ENCODE measurements around the gene LRMDA. TPM values are rescaled to one million over a fixed set of nuclear protein-coding genes. Genes with fewer than 3 reads are reported as not detected.

Gene LRMDA
- total RNA-seq, 1 donor from 2014 or later, result not detected

- H3K9me3 Mint-ChIP-seq, result no peaks in the 10 kb centered on the region
- no peak for DNase-seq
- H3K4me1 Mint-ChIP-seq, result no peaks in the 10 kb centered on the region
- no peak overlapping the region for H3K4me3 Mint-ChIP-seq
- no peaks in the 10 kb centered on the region for H3K27me3 Mint-ChIP-seq
- intact Hi-C loops (cut with micrococcal nuclease), result no loop called here
- H3K36me3 Mint-ChIP-seq (ENCODE audit: low read depth), result no peaks in the 10 kb centered on the region
- H3K27ac Mint-ChIP-seq, result no peak overlapping the region
Measured at GRCh38 chr10:76287856-76288255, 856.4 kb downstream of the LRMDA start.

- DNase-seq, result no peak
- H3K27ac Mint-ChIP-seq, result no peak overlapping the region
- intact Hi-C loops (cut with micrococcal nuclease), result no loop called here
- no peaks in the 10 kb centered on the region for H3K9me3 Mint-ChIP-seq
- H3K36me3 Mint-ChIP-seq (ENCODE audit: low read depth), result no peaks in the 10 kb centered on the region
- H3K27me3 Mint-ChIP-seq, result no peaks in the 10 kb centered on the region
- H3K4me3 Mint-ChIP-seq, result no peak overlapping the region
- H3K4me1 Mint-ChIP-seq, result no peaks in the 10 kb centered on the region
Measured at GRCh38 chr10:76291175-76291574, 859.8 kb downstream of the LRMDA start.

- Mint-ChIP-seq H3K9me3 (no peaks in the 10 kb centered on the region), H3K36me3 (ENCODE audit: low read depth) (no peaks in the 10 kb centered on the region), H3K4me3 (no peak overlapping the region), H3K4me1 (no peaks in the 10 kb centered on the region), H3K27ac (no peak overlapping the region), H3K27me3 (no peaks in the 10 kb centered on the region)
- intact Hi-C loops (cut with micrococcal nuclease), result no loop called here
- no peak for DNase-seq
Measured at GRCh38 chr10:76291885-76292284, 860.5 kb downstream of the LRMDA start.

GRCh38 chr10:76296957-76297356 is 865.5 kb downstream of the LRMDA start:
- intact Hi-C loops (cut with micrococcal nuclease), result no loop called here
- H3K36me3 Mint-ChIP-seq (ENCODE audit: low read depth), result no peaks in the 10 kb centered on the region
- no peaks in the 10 kb centered on the region for H3K4me1 Mint-ChIP-seq
- no peaks in the 10 kb centered on the region for H3K27me3 Mint-ChIP-seq
- DNase-seq, result no peak
- no peak overlapping the region for H3K4me3 Mint-ChIP-seq
- no peak overlapping the region for H3K27ac Mint-ChIP-seq
- H3K9me3 Mint-ChIP-seq, result no peaks in the 10 kb centered on the region

GRCh38 chr10:76297358-76297757 is 865.9 kb downstream of the LRMDA start:
- H3K9me3 Mint-ChIP-seq, result no peaks in the 10 kb centered on the region
- H3K27ac Mint-ChIP-seq, result no peak overlapping the region
- no peak overlapping the region for H3K4me3 Mint-ChIP-seq
- no peaks in the 10 kb centered on the region for H3K27me3 Mint-ChIP-seq
- intact Hi-C loops (cut with micrococcal nuclease), result no loop called here
- H3K4me1 Mint-ChIP-seq, result no peaks in the 10 kb centered on the region
- no peaks in the 10 kb centered on the region for H3K36me3 Mint-ChIP-seq (ENCODE audit: low read depth)
- no peak for DNase-seq

GRCh38 chr10:76297780-76298281 is 866.4 kb downstream of the LRMDA start:
- no peak for DNase-seq
- no peak overlapping the region for H3K4me3 Mint-ChIP-seq
- no peaks in the 10 kb centered on the region for H3K27me3 Mint-ChIP-seq
- H3K27ac Mint-ChIP-seq, result no peak overlapping the region
- no peaks in the 10 kb centered on the region for H3K4me1 Mint-ChIP-seq
- no peaks in the 10 kb centered on the region for H3K9me3 Mint-ChIP-seq
- intact Hi-C loops (cut with micrococcal nuclease), result no loop called here
- no peaks in the 10 kb centered on the region for H3K36me3 Mint-ChIP-seq (ENCODE audit: low read depth)

- intact Hi-C loops (cut with micrococcal nuclease), result no loop called here
- H3K27ac Mint-ChIP-seq, result no peak overlapping the region
- H3K4me1 Mint-ChIP-seq, result no peaks in the 10 kb centered on the region
- DNase-seq, result no peak
- no peaks in the 10 kb centered on the region for H3K9me3 Mint-ChIP-seq
- no peak overlapping the region for H3K4me3 Mint-ChIP-seq
- H3K27me3 Mint-ChIP-seq, result no peaks in the 10 kb centered on the region
- H3K36me3 Mint-ChIP-seq (ENCODE audit: low read depth), result no peaks in the 10 kb centered on the region
Measured at GRCh38 chr10:76298329-76298728, 866.9 kb downstream of the LRMDA start.

GRCh38 chr10:76299501-76299900 is 868.1 kb downstream of the LRMDA start:
- H3K9me3 Mint-ChIP-seq, result no peaks in the 10 kb centered on the region
- H3K36me3 Mint-ChIP-seq (ENCODE audit: low read depth), result no peaks in the 10 kb centered on the region
- no peaks in the 10 kb centered on the region for H3K4me1 Mint-ChIP-seq
- H3K27ac Mint-ChIP-seq, result no peak overlapping the region
- H3K27me3 Mint-ChIP-seq, result no peaks in the 10 kb centered on the region
- no peak overlapping the region for H3K4me3 Mint-ChIP-seq
- intact Hi-C loops (cut with micrococcal nuclease), result no loop called here
- DNase-seq, result no peak

- H3K4me1 Mint-ChIP-seq, result no peaks in the 10 kb centered on the region
- intact Hi-C loops (cut with micrococcal nuclease), result no loop called here
Measured at GRCh38 chr10:76301211-76301610, 869.8 kb downstream of the LRMDA start.

GRCh38 chr10:76301950-76302349 is 870.5 kb downstream of the LRMDA start:
- no peak overlapping the region for H3K4me3 Mint-ChIP-seq
- no peaks in the 10 kb centered on the region for H3K4me1 Mint-ChIP-seq
- H3K9me3 Mint-ChIP-seq, result no peaks in the 10 kb centered on the region
- no peak overlapping the region for H3K27ac Mint-ChIP-seq
- intact Hi-C loops (cut with micrococcal nuclease), result no loop called here
- no peaks in the 10 kb centered on the region for H3K36me3 Mint-ChIP-seq (ENCODE audit: low read depth)
- DNase-seq, result no peak
- H3K27me3 Mint-ChIP-seq, result no peaks in the 10 kb centered on the region

More at GRCh38 chr10:76301211-76301610, 869.8 kb downstream of the LRMDA start:
- no peaks in the 10 kb centered on the region for H3K36me3 Mint-ChIP-seq (ENCODE audit: low read depth)
- no peak overlapping the region for H3K27ac Mint-ChIP-seq
- no peak overlapping the region for H3K4me3 Mint-ChIP-seq
- no peaks in the 10 kb centered on the region for H3K9me3 Mint-ChIP-seq
- DNase-seq, result no peak
- H3K27me3 Mint-ChIP-seq, result no peaks in the 10 kb centered on the region

GRCh38 chr10:76302481-76302880 is 871.1 kb downstream of the LRMDA start:
- Mint-ChIP-seq H3K36me3 (ENCODE audit: low read depth) (no peaks in the 10 kb centered on the region), H3K9me3 (no peaks in the 10 kb centered on the region), H3K27me3 (no peaks in the 10 kb centered on the region), H3K27ac (no peak overlapping the region), H3K4me3 (no peak overlapping the region), H3K4me1 (no peaks in the 10 kb centered on the region)
- no peak for DNase-seq
- intact Hi-C loops (cut with micrococcal nuclease), result no loop called here

GRCh38 chr10:76302961-76303630 is 871.7 kb downstream of the LRMDA start:
- DNase-seq, result no peak
- no peaks in the 10 kb centered on the region for H3K9me3 Mint-ChIP-seq
- no peak overlapping the region for H3K4me3 Mint-ChIP-seq
- intact Hi-C loops (cut with micrococcal nuclease), result no loop called here
- H3K4me1 Mint-ChIP-seq, result no peaks in the 10 kb centered on the region
- H3K27me3 Mint-ChIP-seq, result no peaks in the 10 kb centered on the region
- H3K36me3 Mint-ChIP-seq (ENCODE audit: low read depth), result no peaks in the 10 kb centered on the region
- no peak overlapping the region for H3K27ac Mint-ChIP-seq

GRCh38 chr10:76303682-76304316 is 872.4 kb downstream of the LRMDA start:
- peak; percentile 57 for DNase-seq
- intact Hi-C loops (cut with micrococcal nuclease), result no loop called here
- Mint-ChIP-seq H3K9me3 (no peaks in the 10 kb centered on the region), H3K4me1 (no peaks in the 10 kb centered on the region), H3K36me3 (ENCODE audit: low read depth) (no peaks in the 10 kb centered on the region), H3K27ac (no peak overlapping the region), H3K4me3 (no peak overlapping the region), H3K27me3 (no peaks in the 10 kb centered on the region)

- intact Hi-C loops (cut with micrococcal nuclease), result no loop called here
- no peaks in the 10 kb centered on the region for H3K27me3 Mint-ChIP-seq
Measured at GRCh38 chr10:76305930-76306615, 874.6 kb downstream of the LRMDA start.

More at GRCh38 chr10:76305930-76306615, 874.6 kb downstream of the LRMDA start:
- Mint-ChIP-seq H3K9me3 (no peaks in the 10 kb centered on the region), H3K4me3 (no peak overlapping the region), H3K27ac (no peak overlapping the region), H3K4me1 (no peaks in the 10 kb centered on the region), H3K36me3 (ENCODE audit: low read depth) (no peaks in the 10 kb centered on the region)
- no peak for DNase-seq
